B cell (primary cell): Measurements from ENCODE around the gene ARHGAP12.

Experiments
- EZH2 ChIP-seq: IDR thresholded peaks from 2 replicates; pipeline ENCODE4 v1.6.1; 2012; ENCODE audit warnings: borderline replicate concordance, low read depth, mild to moderate bottlenecking, moderate library complexity, low read length; ENCODE audit not compliant: insufficient read depth, poor library complexity, severe bottlenecking
- TF ChIP-seq, protein P1 (sequence below): fragments of 200-600 bp; IDR thresholded peaks from one replicate; pipeline ENCODE4 v1.8.0; 2022; ENCODE audit warnings: antibody characterized with exemption, mild to moderate bottlenecking

DNA sequence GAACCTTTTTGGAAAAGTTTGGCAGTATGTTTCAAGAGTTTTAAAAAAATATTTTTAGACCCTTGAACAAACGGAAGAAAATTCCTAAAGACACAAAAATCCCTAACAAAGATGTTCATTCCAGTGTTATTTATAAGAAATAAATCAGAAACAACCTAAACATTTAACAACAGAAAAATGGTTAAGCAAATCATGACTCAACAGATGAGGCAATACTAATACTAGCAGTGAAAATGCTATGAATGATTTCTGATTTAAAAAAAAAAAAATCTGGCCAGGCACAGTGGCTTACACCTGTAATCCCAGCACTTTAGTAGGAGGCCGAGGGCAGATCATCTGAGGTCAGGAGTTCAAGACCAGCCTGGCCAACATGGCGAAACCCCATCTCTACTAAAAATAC is 61.0 kb downstream of the ARHGAP12 start:
- TF ChIP-seq EZH2, result no peak
- TF ChIP-seq, protein P1, sequence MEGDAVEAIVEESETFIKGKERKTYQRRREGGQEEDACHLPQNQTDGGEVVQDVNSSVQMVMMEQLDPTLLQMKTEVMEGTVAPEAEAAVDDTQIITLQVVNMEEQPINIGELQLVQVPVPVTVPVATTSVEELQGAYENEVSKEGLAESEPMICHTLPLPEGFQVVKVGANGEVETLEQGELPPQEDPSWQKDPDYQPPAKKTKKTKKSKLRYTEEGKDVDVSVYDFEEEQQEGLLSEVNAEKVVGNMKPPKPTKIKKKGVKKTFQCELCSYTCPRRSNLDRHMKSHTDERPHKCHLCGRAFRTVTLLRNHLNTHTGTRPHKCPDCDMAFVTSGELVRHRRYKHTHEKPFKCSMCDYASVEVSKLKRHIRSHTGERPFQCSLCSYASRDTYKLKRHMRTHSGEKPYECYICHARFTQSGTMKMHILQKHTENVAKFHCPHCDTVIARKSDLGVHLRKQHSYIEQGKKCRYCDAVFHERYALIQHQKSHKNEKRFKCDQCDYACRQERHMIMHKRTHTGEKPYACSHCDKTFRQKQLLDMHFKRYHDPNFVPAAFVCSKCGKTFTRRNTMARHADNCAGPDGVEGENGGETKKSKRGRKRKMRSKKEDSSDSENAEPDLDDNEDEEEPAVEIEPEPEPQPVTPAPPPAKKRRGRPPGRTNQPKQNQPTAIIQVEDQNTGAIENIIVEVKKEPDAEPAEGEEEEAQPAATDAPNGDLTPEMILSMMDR, result no peak
